Cardiac fibroblast (primary cell): ENCODE measurements around the gene ADARB2.

ENCODE experiments used
- DNase-seq, 2 donors: peaks; one replicate each; pipeline versions ENCODE4 v3.0.0 to v3.0.0-alpha.2; 2010; ENCODE audit warnings: low read depth in 2 of 2
- H3K4me3 ChIP-seq, 2 donors: replicated peaks in 1 of 2; 1 replicate in 1 of 2; 2 replicates in 1 of 2; pipeline ENCODE4 v1.5.1; 2011; ENCODE audit warnings: low read depth in 2 of 2, low read length in 2 of 2, mild to moderate bottlenecking in 2 of 2, moderate library complexity in 1 of 2
- CTCF ChIP-seq: IDR thresholded peaks from one replicate; pipeline ENCODE4 v1.5.1; 2011; ENCODE audit warnings: low read depth, mild to moderate bottlenecking, low read length, inconsistent platforms

The ADARB2 gene

GRCh38 chr10:1628757-1629156, 108.6 kb downstream of the ADARB2 start:
- DNase-seq = no peak
- no peak for TF ChIP-seq CTCF
- H3K4me3 ChIP-seq = no peak overlapping the region

- no peak for DNase-seq
- no peak for TF ChIP-seq CTCF
Observed at GRCh38 chr10:1627945-1628344, 109.4 kb downstream of the ADARB2 start.

GRCh38 chr10:1626835-1627234, 110.5 kb downstream of the ADARB2 start:
- DNase-seq = no peak
- TF ChIP-seq CTCF = no peak
- H3K4me3 ChIP-seq = no peak overlapping the region

More at GRCh38 chr10:1627945-1628344, 109.4 kb downstream of the ADARB2 start:
- H3K4me3 ChIP-seq = no peak overlapping the region

- no peak overlapping the region for H3K4me3 ChIP-seq
- no peak for DNase-seq
- no peak for TF ChIP-seq CTCF
Observed at GRCh38 chr10:1626410-1626809, 110.9 kb downstream of the ADARB2 start.

GRCh38 chr10:1625731-1626130, 111.6 kb downstream of the ADARB2 start:
- no peak overlapping the region for H3K4me3 ChIP-seq
- TF ChIP-seq CTCF = no peak
- no peak for DNase-seq

GRCh38 chr10:1625079-1625478, 112.2 kb downstream of the ADARB2 start:
- no peak for DNase-seq
- H3K4me3 ChIP-seq = no peak overlapping the region
- no peak for TF ChIP-seq CTCF

GRCh38 chr10:1624240-1624639, 113.1 kb downstream of the ADARB2 start:
- no peak for TF ChIP-seq CTCF
- no peak for DNase-seq
- no peak overlapping the region for H3K4me3 ChIP-seq
